ENCODE data around the gene FCAMR. TPM values are rescaled to one million over a fixed set of nuclear protein-coding genes. Genes with fewer than 3 reads are reported as not detected.

Gene FCAMR
- total RNA-seq, 1 donor from 2014 or later = not detected

GRCh38 chr1:206945779-206946178 is 24.5 kb downstream of the FCAMR start:
- TF ChIP-seq, protein P1, sequence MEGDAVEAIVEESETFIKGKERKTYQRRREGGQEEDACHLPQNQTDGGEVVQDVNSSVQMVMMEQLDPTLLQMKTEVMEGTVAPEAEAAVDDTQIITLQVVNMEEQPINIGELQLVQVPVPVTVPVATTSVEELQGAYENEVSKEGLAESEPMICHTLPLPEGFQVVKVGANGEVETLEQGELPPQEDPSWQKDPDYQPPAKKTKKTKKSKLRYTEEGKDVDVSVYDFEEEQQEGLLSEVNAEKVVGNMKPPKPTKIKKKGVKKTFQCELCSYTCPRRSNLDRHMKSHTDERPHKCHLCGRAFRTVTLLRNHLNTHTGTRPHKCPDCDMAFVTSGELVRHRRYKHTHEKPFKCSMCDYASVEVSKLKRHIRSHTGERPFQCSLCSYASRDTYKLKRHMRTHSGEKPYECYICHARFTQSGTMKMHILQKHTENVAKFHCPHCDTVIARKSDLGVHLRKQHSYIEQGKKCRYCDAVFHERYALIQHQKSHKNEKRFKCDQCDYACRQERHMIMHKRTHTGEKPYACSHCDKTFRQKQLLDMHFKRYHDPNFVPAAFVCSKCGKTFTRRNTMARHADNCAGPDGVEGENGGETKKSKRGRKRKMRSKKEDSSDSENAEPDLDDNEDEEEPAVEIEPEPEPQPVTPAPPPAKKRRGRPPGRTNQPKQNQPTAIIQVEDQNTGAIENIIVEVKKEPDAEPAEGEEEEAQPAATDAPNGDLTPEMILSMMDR (IDR thresholded peaks at IDR 0.05; ENCODE audit: insufficient read depth, low read length, poor library complexity, severe bottlenecking) = no peak
- Histone ChIP-seq H3K4me3 (ENCODE audit: low read depth, low read length) (no peak overlapping the region), H3K27me3 (ENCODE audit: control insufficient read depth, insufficient read depth, low read length) (no peaks in the 10 kb centered on the region), H3K36me3 (ENCODE audit: control insufficient read depth, insufficient read depth, low read length) (no peaks in the 10 kb centered on the region)
- no peak for DNase-seq (ENCODE audit: low read depth)

GRCh38 chr1:206944703-206945102 is 25.6 kb downstream of the FCAMR start:
- no peak for DNase-seq (ENCODE audit: low read depth)
- H3K4me3 ChIP-seq (ENCODE audit: low read depth, low read length) = no peak overlapping the region
- H3K36me3 ChIP-seq (ENCODE audit: control insufficient read depth, insufficient read depth, low read length) = no peaks in the 10 kb centered on the region
- H3K27me3 ChIP-seq (ENCODE audit: control insufficient read depth, insufficient read depth, low read length) = no peaks in the 10 kb centered on the region
- TF ChIP-seq, protein P1 (IDR thresholded peaks at IDR 0.05; ENCODE audit: insufficient read depth, low read length, poor library complexity, severe bottlenecking) = no peak

GRCh38 chr1:206941766-206942418 is 28.4 kb downstream of the FCAMR start:
- TF ChIP-seq, protein P1 (IDR thresholded peaks at IDR 0.05; ENCODE audit: insufficient read depth, low read length, poor library complexity, severe bottlenecking) = no peak
- Histone ChIP-seq H3K27me3 (ENCODE audit: control insufficient read depth, insufficient read depth, low read length) (no peaks in the 10 kb centered on the region), H3K4me3 (ENCODE audit: low read depth, low read length) (no peak overlapping the region), H3K36me3 (ENCODE audit: control insufficient read depth, insufficient read depth, low read length) (no peaks in the 10 kb centered on the region)
- peak; percentile 12 for DNase-seq (ENCODE audit: low read depth)

DNA sequence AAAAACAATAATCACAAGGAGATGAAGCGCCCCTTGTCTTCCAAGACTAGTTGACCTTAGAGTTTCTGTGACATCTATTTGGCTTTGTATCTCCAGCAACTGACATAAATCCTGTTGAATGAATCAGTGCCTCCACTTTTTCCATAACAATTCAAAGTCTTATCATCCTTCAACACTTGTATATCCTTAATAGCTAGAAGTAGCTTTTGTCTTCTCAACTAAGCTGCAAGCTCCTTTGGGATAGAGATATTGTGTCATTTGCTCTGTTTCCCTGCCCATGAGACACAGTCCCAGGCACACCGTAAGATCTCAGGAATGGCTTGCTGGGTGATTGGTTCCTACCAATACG is 29.7 kb downstream of the FCAMR start:
- no peaks in the 10 kb centered on the region for H3K36me3 ChIP-seq (ENCODE audit: control insufficient read depth, insufficient read depth, low read length)
- DNase-seq (ENCODE audit: low read depth) = no peak
- TF ChIP-seq, protein P1 (IDR thresholded peaks at IDR 0.05; ENCODE audit: insufficient read depth, low read length, poor library complexity, severe bottlenecking) = no peak

GRCh38 chr1:206939841-206940587 is 30.2 kb downstream of the FCAMR start:
- no peak for DNase-seq (ENCODE audit: low read depth)
- Histone ChIP-seq H3K27me3 (ENCODE audit: control insufficient read depth, insufficient read depth, low read length) (no peaks in the 10 kb centered on the region), H3K4me3 (ENCODE audit: low read depth, low read length) (no peak overlapping the region), H3K36me3 (ENCODE audit: control insufficient read depth, insufficient read depth, low read length) (no peaks in the 10 kb centered on the region)
- TF ChIP-seq, protein P1 (IDR thresholded peaks at IDR 0.05; ENCODE audit: insufficient read depth, low read length, poor library complexity, severe bottlenecking) = no peak

More for the DNA sequence above, 29.7 kb downstream of the FCAMR start:
- Histone ChIP-seq H3K4me3 (ENCODE audit: low read depth, low read length) (no peak overlapping the region), H3K27me3 (ENCODE audit: control insufficient read depth, insufficient read depth, low read length) (no peaks in the 10 kb centered on the region)

Measured in kidney epithelial cell (primary cell).